Thyroid gland (tissue), 4 donors: ENCODE results near the gene COA4. TPM values are rescaled to one million over a fixed set of nuclear protein-coding genes. Genes with fewer than 3 reads are reported as not detected.

Experiments
- DNase-seq, 2 donors: peaks; one replicate each; pipeline ENCODE4 v3.0.0-alpha.2; 2019
- H3K27ac ChIP-seq, 3 donors: fragments of 200-600 bp; sonication (generic); 1 replicate in 2 of 3; 2 replicates in 1 of 3; pipeline ENCODE4 v1.5.1; 2016 to 2019; ENCODE audit warnings: mild to moderate bottlenecking in 1 of 3, moderate library complexity in 1 of 3
- H3K27me3 ChIP-seq: fragments of 200-600 bp; sonication (generic); one replicate; pipeline ENCODE4 v1.5.1; 2019
- H3K36me3 ChIP-seq, 2 donors: fragments of 200-600 bp; sonication (generic); one replicate each; pipeline ENCODE4 v1.5.1; 2016 to 2019
- H3K4me1 ChIP-seq, 2 donors: fragments of 200-600 bp; sonication (generic); one replicate each; pipeline ENCODE4 v1.5.1; 2017 to 2019
- H3K4me3 ChIP-seq, 3 donors: fragments of 200-600 bp; sonication (generic); replicated peaks in 1 of 3; 1 replicate in 2 of 3; 2 replicates in 1 of 3; pipeline ENCODE4 v1.5.1; 2016; ENCODE audit warnings: mild to moderate bottlenecking in 1 of 3
- H3K9me3 ChIP-seq: fragments of 200-600 bp; sonication (generic); one replicate; pipeline ENCODE4 v1.5.1; 2017
- POLR2A ChIP-seq, 2 donors: fragments of 450-650 bp; IDR thresholded peaks; one replicate each; pipeline ENCODE4 v1.6.1; 2017; ENCODE audit warnings: antibody characterized with exemption in 2 of 2, mild to moderate bottlenecking in 2 of 2, moderate library complexity in 1 of 2
- WGBS, 2 donors: methylation state at CpG; one replicate each; pipeline ENCODE4 v1.1.5; 2017; 5-methylcytosine and 5-hydroxymethylcytosine counted together
- intact Hi-C: fragments of 100-400 bp; cut with DNase I; formaldehyde crosslinking; loops from one replicate; pipeline ENCODE4 v1.15.1; 2023
- total RNA-seq, 4 donors: library from RNA; depleted of rRNA; stranded (reverse); fragments of >200 nt; gene quantifications; one replicate each; pipeline ENCODE4 v1.2.3, GENCODE V29; 2016
- TF ChIP-seq, protein P1 (sequence below), 6 experiments: fragments of 200-600 bp in 3 of 6; fragments of 450-650 bp in 3 of 6; sonication (generic) in 3 of 6; IDR thresholded peaks; one replicate each; pipeline ENCODE4 v1.5.1; 2016 to 2019; ENCODE audit warnings: antibody characterized with exemption in 6 of 6, mild to moderate bottlenecking in 2 of 6, inconsistent platforms in 1 of 6, moderate library complexity in 1 of 6

The COA4 gene
- total RNA-seq, 4 donors from 2014 or later: 62.9 to 117 (median 103) TPM

DNA sequence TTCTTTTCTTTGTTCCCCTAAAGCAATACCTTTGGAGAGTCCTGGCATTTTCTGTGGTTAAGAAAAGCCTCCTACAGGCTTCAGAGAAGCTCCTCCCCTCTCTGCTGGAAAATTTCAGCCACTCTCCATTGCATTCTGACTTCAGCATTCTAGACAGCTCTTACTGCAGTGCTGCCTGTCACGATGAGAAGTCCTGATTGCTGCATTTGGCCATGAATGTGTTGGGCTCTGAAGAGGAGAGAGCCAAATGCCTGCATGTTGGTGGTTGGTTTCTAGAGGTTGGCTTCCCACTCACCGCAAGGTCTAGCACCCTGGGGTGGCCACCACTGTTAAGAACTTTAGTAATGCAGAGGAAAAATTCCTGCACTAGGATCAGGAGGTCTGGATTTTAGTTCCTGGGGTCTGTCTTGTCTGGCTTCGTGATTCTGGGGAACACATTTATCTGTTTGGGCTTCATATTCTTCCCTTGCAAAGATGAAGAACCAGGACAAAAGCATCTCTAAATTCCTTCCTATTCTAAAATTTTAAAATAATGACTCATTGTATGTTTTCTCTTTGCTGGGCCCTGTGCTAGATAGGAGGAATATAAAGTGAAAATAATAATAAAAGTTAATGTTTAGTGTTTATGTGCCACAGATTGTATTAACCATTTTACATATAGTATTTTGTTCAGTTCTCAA is 38.1 kb downstream of the COA4 start:
- Histone ChIP-seq H3K36me3 (peaks cover under 1 to 7% of the 10 kb centered on the region in 2 donors), H3K4me3 (no peak overlapping the region), H3K27me3 (no peaks in the 10 kb centered on the region), H3K9me3 (no peaks in the 10 kb centered on the region), H3K4me1 (no peaks in the 10 kb centered on the region), H3K27ac (peak overlapping the region in 1 of 3 donors; percentile 4)
- peak; percentile 33 to 35 for DNase-seq
- 64 to 77% methylated on average over 3 of the region's 3 CpGs for WGBS, 2 donors
- intact Hi-C loops: no loop called here
- no peak for TF ChIP-seq POLR2A (IDR thresholded peaks at IDR 0.05)
- TF ChIP-seq, protein P1, sequence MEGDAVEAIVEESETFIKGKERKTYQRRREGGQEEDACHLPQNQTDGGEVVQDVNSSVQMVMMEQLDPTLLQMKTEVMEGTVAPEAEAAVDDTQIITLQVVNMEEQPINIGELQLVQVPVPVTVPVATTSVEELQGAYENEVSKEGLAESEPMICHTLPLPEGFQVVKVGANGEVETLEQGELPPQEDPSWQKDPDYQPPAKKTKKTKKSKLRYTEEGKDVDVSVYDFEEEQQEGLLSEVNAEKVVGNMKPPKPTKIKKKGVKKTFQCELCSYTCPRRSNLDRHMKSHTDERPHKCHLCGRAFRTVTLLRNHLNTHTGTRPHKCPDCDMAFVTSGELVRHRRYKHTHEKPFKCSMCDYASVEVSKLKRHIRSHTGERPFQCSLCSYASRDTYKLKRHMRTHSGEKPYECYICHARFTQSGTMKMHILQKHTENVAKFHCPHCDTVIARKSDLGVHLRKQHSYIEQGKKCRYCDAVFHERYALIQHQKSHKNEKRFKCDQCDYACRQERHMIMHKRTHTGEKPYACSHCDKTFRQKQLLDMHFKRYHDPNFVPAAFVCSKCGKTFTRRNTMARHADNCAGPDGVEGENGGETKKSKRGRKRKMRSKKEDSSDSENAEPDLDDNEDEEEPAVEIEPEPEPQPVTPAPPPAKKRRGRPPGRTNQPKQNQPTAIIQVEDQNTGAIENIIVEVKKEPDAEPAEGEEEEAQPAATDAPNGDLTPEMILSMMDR (IDR thresholded peaks at IDR 0.05): no peak

DNA sequence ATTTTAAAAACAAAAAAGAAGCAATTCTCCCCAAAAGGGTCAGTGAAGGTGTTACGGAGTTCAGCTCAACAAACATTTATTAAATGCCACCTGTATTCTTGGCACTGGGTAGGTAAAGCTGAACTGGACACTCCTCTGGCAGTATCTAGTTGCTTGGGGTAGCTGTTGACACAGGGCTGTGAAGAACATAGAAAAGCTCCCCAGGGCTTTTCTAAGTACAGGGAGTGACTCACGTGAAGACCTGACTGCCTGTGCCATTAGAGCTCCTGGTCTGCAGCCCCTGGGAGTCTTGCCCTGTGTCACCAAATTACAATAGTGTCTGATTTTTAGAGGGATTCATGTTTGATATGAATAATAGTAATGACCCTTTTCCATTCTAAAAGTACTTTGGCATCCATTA is 43.6 kb downstream of the COA4 start:
- WGBS, 2 donors: 79 to 81% methylated on average over 2 of the region's 2 CpGs
- no peaks in the 10 kb centered on the region for H3K9me3 ChIP-seq
- no peak for TF ChIP-seq POLR2A (IDR thresholded peaks at IDR 0.05)
- TF ChIP-seq, protein P1 (IDR thresholded peaks at IDR 0.05): no peak
- no peaks in the 10 kb centered on the region for H3K4me1 ChIP-seq
- H3K27me3 ChIP-seq: no peaks in the 10 kb centered on the region
- no peak overlapping the region for H3K27ac ChIP-seq
- no peak for DNase-seq
- H3K36me3 ChIP-seq: peaks cover 6 to 7% of the 10 kb centered on the region in 2 donors
- H3K4me3 ChIP-seq: no peak overlapping the region
- intact Hi-C loops: no loop called here

DNA sequence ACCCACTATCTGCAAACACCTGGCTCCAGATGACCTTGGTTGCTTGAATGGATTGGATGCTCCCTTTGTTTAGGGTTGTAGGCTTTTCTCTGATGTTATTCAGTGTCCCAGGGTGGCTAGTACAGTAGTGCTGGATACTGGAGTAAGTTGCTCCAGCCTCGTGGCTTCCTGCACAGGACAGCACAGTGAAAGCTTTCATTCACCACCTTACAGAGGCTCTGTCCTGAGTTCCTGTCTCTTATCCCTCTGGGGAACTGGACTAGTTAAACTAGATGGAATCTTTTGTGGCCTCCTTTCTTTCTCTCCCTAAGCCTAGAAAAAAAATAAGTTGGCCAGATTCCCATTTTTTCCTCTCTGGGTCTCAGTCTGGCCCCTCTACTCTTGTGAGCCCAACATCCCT is 46.4 kb downstream of the COA4 start:
- H3K9me3 ChIP-seq: no peaks in the 10 kb centered on the region
- H3K27me3 ChIP-seq: no peaks in the 10 kb centered on the region
- TF ChIP-seq, protein P1 (IDR thresholded peaks at IDR 0.05): no peak
- TF ChIP-seq POLR2A (IDR thresholded peaks at IDR 0.05): no peak
- intact Hi-C loops: no loop called here
- H3K4me1 ChIP-seq: no peaks in the 10 kb centered on the region
- peaks cover 0 to 16% of the 10 kb centered on the region in 2 donors for H3K36me3 ChIP-seq
- H3K4me3 ChIP-seq: no peak overlapping the region
- H3K27ac ChIP-seq: no peak overlapping the region
- DNase-seq: no peak
- WGBS, 2 donors: 79 to 93% methylated on average over 1 of the region's 1 CpG

Other genes with a start within 250 kb of the COA4 start
- gene PLEKHB1, start 230.3 kb downstream of the COA4 start, total RNA-seq: 10 to 100 TPM; 25.1 to 98.8 (median 77.4) TPM
- gene RAB6A, start 115.8 kb downstream of the COA4 start, total RNA-seq: 100 to 1,000 TPM; 131 to 191 (median 178) TPM
- gene MRPL48, start 89.0 kb downstream of the COA4 start, total RNA-seq: 10 to 100 TPM; 16.0 to 38.5 (median 29.8) TPM
- gene PAAF1, start 153 bp upstream of the COA4 start, total RNA-seq: 10 to 100 TPM; 10.0 to 23.3 (median 15.9) TPM
- under 1 TPM in 1 of 4 donors, not detected in 3; 0.75 TPM for gene DNAJB13, start 74.2 kb upstream of the COA4 start, total RNA-seq
- 10 to 100 TPM; 41.4 to 97.0 (median 52.5) TPM for gene UCP2, start 106.0 kb upstream of the COA4 start, total RNA-seq
- gene UCP3, start 132.2 kb upstream of the COA4 start, total RNA-seq: 1 to 10 TPM; 3.1 to 3.6 (median 3.4) TPM